HCEC 1CT (cell line): ENCODE data around the gene LLGL1.

ENCODE experiments used
- DNase-seq: peaks from one replicate; pipeline ENCODE4 v3.0.0-alpha.2; 2017

LLGL1 gene

GRCh38 chr17:18225121-18225641 is at the start of gene LLGL1:
TSS of gene LLGL1 (plus strand) at chr17:18225635. CDS start at chr17:18225683, 48 bp downstream.
- DNase-seq, result peak; percentile 96

- no peak for DNase-seq
Observed at GRCh38 chr17:18176176-18176575, 49.3 kb upstream of the LLGL1 start.

- no peak for DNase-seq
Observed at GRCh38 chr17:18177133-18177532, 48.3 kb upstream of the LLGL1 start.

- no peak for DNase-seq
Observed at GRCh38 chr17:18177722-18178121, 47.7 kb upstream of the LLGL1 start.

- DNase-seq, result no peak
Observed at GRCh38 chr17:18179196-18179595, 46.2 kb upstream of the LLGL1 start.

GRCh38 chr17:18179804-18180203 is 45.6 kb upstream of the LLGL1 start:
- no peak for DNase-seq

GRCh38 chr17:18181358-18181757 is 44.1 kb upstream of the LLGL1 start:
- DNase-seq, result no peak

GRCh38 chr17:18182110-18182977 is 43.1 kb upstream of the LLGL1 start:
- no peak for DNase-seq

- DNase-seq, result no peak
Observed at GRCh38 chr17:18182978-18183333, 42.5 kb upstream of the LLGL1 start.

GRCh38 chr17:18183334-18184142 is 41.9 kb upstream of the LLGL1 start, which contains the start of gene ALKBH5:
TSS of gene ALKBH5 (plus strand) at chr17:18183828. CDS start at chr17:18184244, 416 bp downstream.
- DNase-seq, result peak; percentile 100

- DNase-seq, result peak; percentile 35
Observed at GRCh38 chr17:18184143-18185031, 41.0 kb upstream of the LLGL1 start.

- peak; percentile 19 for DNase-seq
Observed at GRCh38 chr17:18185391-18185790, 40.0 kb upstream of the LLGL1 start.

- DNase-seq, result no peak
Observed at GRCh38 chr17:18185832-18186626, 39.4 kb upstream of the LLGL1 start.

- DNase-seq, result no peak
Observed at GRCh38 chr17:18186627-18186982, 38.8 kb upstream of the LLGL1 start.

- no peak for DNase-seq
Observed at GRCh38 chr17:18187226-18187625, 38.2 kb upstream of the LLGL1 start.

GRCh38 chr17:18187821-18188761 is 37.3 kb upstream of the LLGL1 start:
- DNase-seq, result peak; percentile 35

GRCh38 chr17:18190628-18191235 is 34.7 kb upstream of the LLGL1 start:
- DNase-seq, result no peak

GRCh38 chr17:18191236-18191667 is 34.2 kb upstream of the LLGL1 start:
- DNase-seq, result no peak

- no peak for DNase-seq
Observed at GRCh38 chr17:18191967-18192366, 33.5 kb upstream of the LLGL1 start.

GRCh38 chr17:18194394-18194793 is 31.0 kb upstream of the LLGL1 start:
- no peak for DNase-seq
